Testis (tissue), 3 donors: Measurements from ENCODE around the gene MYH15. TPM values are rescaled to one million over a fixed set of nuclear protein-coding genes. Genes with fewer than 3 reads are reported as not detected.

Experiments
- DNase-seq: peaks from one replicate; pipeline ENCODE4 v3.0.0-alpha.2; 2019
- H3K27ac ChIP-seq, 2 donors: fragments of 200-600 bp; sonication (generic); one replicate each; pipeline ENCODE4 v1.5.1; 2019
- H3K27me3 ChIP-seq: fragments of 200-600 bp; sonication (generic); one replicate; pipeline ENCODE4 v1.5.1; 2019
- H3K36me3 ChIP-seq: fragments of 200-600 bp; sonication (generic); one replicate; pipeline ENCODE4 v1.5.1; 2017; ENCODE audit warnings: low read depth; ENCODE audit errors: missing control alignments
- H3K4me1 ChIP-seq: fragments of 200-600 bp; sonication (generic); one replicate; pipeline ENCODE4 v1.5.1; 2019
- H3K4me3 ChIP-seq, 2 donors: fragments of 200-600 bp; sonication (generic); one replicate each; pipeline ENCODE4 v1.5.1; 2017 to 2019
- H3K9me3 ChIP-seq: fragments of 200-600 bp; sonication (generic); one replicate; pipeline ENCODE4 v1.5.1; 2017
- POLR2A ChIP-seq: fragments of 450-650 bp; IDR thresholded peaks from one replicate; pipeline ENCODE4 v1.6.1; 2017; ENCODE audit warnings: antibody characterized with exemption, mild to moderate bottlenecking, moderate library complexity
- WGBS, 2 donors: methylation state at CpG; one replicate each; pipeline ENCODE4 v1.1.5; 2018; 5-methylcytosine and 5-hydroxymethylcytosine counted together
- intact Hi-C: fragments of 100-400 bp; cut with DNase I; formaldehyde crosslinking; loops from one replicate; pipeline ENCODE4 v1.15.1; 2023; ENCODE audit warnings: low total_unique reads
- polyA plus RNA-seq: library from polyadenylated mRNA; stranded (reverse); fragments of 350-450 nt; fragmentation: Illumina TruSeq; extraction: RNeasy Lipid Tissue Mini Kit (QIAGEN cat#74804); gene quantifications from one replicate; pipeline ENCODE4 v1.2.3, GENCODE V29; 2014; ENCODE audit warnings: low read depth, low replicate concordance; ENCODE audit not compliant: insufficient read depth
- total RNA-seq, 2 donors: library from RNA; depleted of rRNA; stranded (reverse); fragments of >200 nt; gene quantifications; one replicate each; pipeline ENCODE4 v1.2.3, GENCODE V29; 2016
- TF ChIP-seq, protein P1 (sequence below), 3 experiments: fragments of 450-650 bp in 2 of 3; fragments of 200-600 bp in 1 of 3; sonication (generic) in 1 of 3; IDR thresholded peaks; one replicate each; pipeline ENCODE4 v1.5.1; 2016 to 2019; ENCODE audit warnings: antibody characterized with exemption in 3 of 3, mild to moderate bottlenecking in 2 of 3, moderate library complexity in 1 of 3

MYH15 gene
- total and polyA plus RNA-seq, 3 donors from 2014 or later, result 0.91 to 2.2 (median 1.8) TPM

DNA sequence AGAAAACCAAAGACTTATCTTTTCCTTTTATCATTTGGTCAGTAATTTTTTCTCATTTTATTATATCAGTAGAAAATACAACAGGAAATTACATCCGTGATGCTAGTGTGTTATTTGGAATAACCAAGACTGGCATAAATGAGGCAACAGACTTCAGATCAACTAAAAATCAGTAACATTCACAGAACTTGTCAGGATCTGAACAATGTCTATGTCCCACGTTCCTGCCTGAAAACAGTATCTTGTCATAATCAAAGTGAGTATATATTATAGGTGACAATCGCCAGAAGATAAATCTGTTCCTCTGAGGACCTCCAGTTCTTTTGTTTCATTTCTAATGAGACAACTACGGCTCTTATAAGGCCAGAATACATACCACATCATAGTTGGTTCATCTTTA lies 41.8 kb downstream of the MYH15 start:
- no peak overlapping the region for H3K4me3 ChIP-seq
- no peaks in the 10 kb centered on the region for H3K9me3 ChIP-seq
- DNase-seq, result no peak
- no peaks in the 10 kb centered on the region for H3K27me3 ChIP-seq
- H3K36me3 ChIP-seq, result no peaks in the 10 kb centered on the region
- H3K4me1 ChIP-seq, result no peaks in the 10 kb centered on the region
- 60% methylated on average over 4 of the region's 4 CpGs for WGBS, 2 donors
- H3K27ac ChIP-seq, result no peak overlapping the region
- TF ChIP-seq, protein P1, sequence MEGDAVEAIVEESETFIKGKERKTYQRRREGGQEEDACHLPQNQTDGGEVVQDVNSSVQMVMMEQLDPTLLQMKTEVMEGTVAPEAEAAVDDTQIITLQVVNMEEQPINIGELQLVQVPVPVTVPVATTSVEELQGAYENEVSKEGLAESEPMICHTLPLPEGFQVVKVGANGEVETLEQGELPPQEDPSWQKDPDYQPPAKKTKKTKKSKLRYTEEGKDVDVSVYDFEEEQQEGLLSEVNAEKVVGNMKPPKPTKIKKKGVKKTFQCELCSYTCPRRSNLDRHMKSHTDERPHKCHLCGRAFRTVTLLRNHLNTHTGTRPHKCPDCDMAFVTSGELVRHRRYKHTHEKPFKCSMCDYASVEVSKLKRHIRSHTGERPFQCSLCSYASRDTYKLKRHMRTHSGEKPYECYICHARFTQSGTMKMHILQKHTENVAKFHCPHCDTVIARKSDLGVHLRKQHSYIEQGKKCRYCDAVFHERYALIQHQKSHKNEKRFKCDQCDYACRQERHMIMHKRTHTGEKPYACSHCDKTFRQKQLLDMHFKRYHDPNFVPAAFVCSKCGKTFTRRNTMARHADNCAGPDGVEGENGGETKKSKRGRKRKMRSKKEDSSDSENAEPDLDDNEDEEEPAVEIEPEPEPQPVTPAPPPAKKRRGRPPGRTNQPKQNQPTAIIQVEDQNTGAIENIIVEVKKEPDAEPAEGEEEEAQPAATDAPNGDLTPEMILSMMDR (IDR thresholded peaks at IDR 0.05), result no peak
- TF ChIP-seq POLR2A, result no peak
- intact Hi-C loops, result no loop called here

DNA sequence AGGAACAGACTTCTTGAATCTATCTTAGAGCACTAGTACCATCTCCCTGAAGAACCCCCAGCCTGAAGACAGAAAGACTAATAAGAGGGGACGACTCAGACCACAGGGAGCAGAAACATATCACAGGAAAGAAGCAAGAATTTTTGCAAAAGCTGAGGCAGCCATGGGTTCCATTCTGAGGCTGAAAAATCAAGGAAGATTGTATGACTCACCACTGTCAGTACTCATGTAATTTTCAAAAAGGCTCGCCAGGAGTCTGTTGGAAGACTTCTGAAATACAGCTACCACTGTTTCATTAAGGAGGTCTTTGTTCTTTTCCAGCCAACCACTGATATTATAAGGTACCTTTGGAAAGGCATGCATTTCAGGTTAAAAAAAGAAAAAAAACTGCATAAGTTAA lies 47.5 kb downstream of the MYH15 start:
- WGBS, 2 donors, result 86 to 93% methylated on average over 2 of the region's 2 CpGs
- TF ChIP-seq, protein P1 (IDR thresholded peaks at IDR 0.05), result no peak
- no peak for TF ChIP-seq POLR2A
- Histone ChIP-seq H3K4me3 (no peak overlapping the region), H3K9me3 (no peaks in the 10 kb centered on the region), H3K27me3 (no peaks in the 10 kb centered on the region), H3K36me3 (no peaks in the 10 kb centered on the region), H3K27ac (no peak overlapping the region), H3K4me1 (no peaks in the 10 kb centered on the region)
- DNase-seq, result no peak
- intact Hi-C loops, result no loop called here

GRCh38 chr3:108461661-108462111 lies 48.7 kb downstream of the MYH15 start:
- WGBS, 2 donors, result 57 to 60% methylated on average over 5 of the region's 5 CpGs
- TF ChIP-seq, protein P1 (IDR thresholded peaks at IDR 0.05), result no peak
- no peak for TF ChIP-seq POLR2A
- DNase-seq, result no peak

GRCh38 chr3:108459225-108459624 lies 51.2 kb downstream of the MYH15 start:
- Histone ChIP-seq H3K9me3 (no peaks in the 10 kb centered on the region), H3K27me3 (no peaks in the 10 kb centered on the region), H3K27ac (no peak overlapping the region), H3K4me3 (no peak overlapping the region), H3K36me3 (no peaks in the 10 kb centered on the region), H3K4me1 (no peaks in the 10 kb centered on the region)
- intact Hi-C loops, result no loop called here
- TF ChIP-seq, protein P1 (IDR thresholded peaks at IDR 0.05), result no peak
- TF ChIP-seq POLR2A, result no peak
- DNase-seq, result no peak

More at GRCh38 chr3:108461661-108462111, 48.7 kb downstream of the MYH15 start:
- H3K4me3 ChIP-seq, result no peak overlapping the region
- no peaks in the 10 kb centered on the region for H3K4me1 ChIP-seq
- H3K36me3 ChIP-seq, result no peaks in the 10 kb centered on the region
- no peaks in the 10 kb centered on the region for H3K27me3 ChIP-seq
- no peak overlapping the region for H3K27ac ChIP-seq
- intact Hi-C loops, result no loop called here
- H3K9me3 ChIP-seq, result no peaks in the 10 kb centered on the region

- no peak overlapping the region for H3K27ac ChIP-seq
- TF ChIP-seq, protein P1 (IDR thresholded peaks at IDR 0.05), result no peak
- no peak for TF ChIP-seq POLR2A
- intact Hi-C loops, result no loop called here
- H3K4me1 ChIP-seq, result no peaks in the 10 kb centered on the region
- no peaks in the 10 kb centered on the region for H3K9me3 ChIP-seq
- H3K36me3 ChIP-seq, result no peaks in the 10 kb centered on the region
- WGBS, 2 donors, result 70 to 81% methylated on average over 2 of the region's 2 CpGs
- no peaks in the 10 kb centered on the region for H3K27me3 ChIP-seq
- no peak for DNase-seq
- H3K4me3 ChIP-seq, result no peak overlapping the region
Measured at GRCh38 chr3:108455212-108455705, 55.1 kb downstream of the MYH15 start.
